ENCODE data around the gene NCAPG2.

The NCAPG2 gene
- 18.0 to 28.2 reads per million in 2 donors for total RNA-seq

DNA sequence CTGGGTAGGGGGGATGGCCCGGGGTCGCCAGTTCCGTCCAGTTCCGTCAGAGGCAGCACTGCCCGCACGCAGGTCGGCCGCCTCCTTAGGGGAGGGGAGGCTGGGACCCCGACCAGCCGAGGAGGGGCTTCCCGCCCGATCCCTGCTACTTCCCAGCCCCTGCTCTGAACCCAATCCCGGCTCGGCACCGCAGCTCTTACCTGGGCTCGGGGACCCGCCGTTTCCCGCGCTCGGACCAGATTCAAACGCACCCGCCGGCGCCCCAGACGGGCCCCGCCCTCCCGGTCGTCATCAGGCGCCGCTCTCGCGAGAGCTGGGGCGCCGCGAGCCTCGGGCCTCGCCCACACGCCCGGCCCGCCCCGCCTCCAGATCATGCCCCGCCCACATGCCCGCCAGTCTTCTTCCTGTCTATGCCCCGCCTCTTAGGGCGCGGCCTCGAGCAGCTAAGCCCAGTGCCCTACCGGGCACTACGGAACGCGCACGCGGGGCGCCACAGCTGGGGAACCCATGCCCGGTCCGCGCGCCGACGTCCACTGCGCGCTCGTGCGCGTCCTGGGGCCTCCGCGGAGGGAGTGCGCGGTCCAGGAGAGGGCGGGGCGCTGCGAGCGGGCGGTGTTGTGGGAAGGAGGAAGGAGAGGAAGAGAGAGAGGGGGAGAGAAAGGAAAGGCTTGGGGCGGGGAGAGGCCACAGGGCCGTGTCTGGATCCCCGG, at the start of gene NCAPG2:
NCAPG2 (minus strand) TSS at position 281 of the 710 bp plus-strand sequence. CDS start 2,905 bp downstream, outside the sequence.
- DNase-seq: peak; percentile 99

GRCh38 chr7:158753900-158754299, 49.3 kb upstream of the NCAPG2 start:
- DNase-seq: no peak

- DNase-seq: no peak
Observed at GRCh38 chr7:158751751-158752150, 47.1 kb upstream of the NCAPG2 start.

GRCh38 chr7:158751199-158751598, 46.6 kb upstream of the NCAPG2 start:
- DNase-seq: no peak

DNA sequence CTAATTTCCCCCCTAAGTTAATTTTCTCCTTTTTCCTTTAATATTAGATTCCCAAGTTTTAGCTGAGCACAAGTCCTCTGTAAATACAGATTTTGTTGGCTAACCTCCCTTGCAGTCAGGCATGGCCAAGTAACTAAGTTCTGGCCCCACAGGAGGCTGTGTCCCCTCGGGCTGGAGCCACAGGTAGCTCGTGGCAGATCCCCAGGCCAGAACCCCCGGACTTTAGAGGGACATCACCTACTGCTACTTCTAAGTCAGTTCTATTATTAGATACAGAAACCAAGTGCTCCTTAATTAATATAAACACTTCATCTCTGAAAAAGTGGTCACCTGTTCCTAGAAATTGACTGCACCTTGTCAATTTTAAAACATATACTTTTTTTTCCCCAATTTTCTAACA, 46.1 kb upstream of the NCAPG2 start:
- no peak for DNase-seq

DNA sequence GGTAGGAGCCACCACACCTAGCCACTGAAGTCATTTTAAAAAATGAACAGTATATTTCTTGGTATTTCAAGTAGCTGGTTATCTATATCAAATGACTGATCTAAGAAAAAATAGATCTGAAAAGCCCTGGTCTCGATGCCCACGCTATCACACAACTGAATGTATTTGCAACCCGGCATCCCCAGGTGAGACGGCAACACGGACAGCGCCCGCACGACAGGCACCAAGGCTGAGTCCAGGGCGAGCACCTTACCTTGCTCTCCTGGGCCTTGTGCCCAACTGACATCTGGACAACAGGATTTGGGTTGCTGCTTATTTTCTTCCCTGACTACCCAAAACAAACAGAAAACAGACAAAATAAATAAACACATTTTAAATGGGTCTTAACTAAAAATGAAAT, 44.8 kb upstream of the NCAPG2 start:
- DNase-seq: no peak

DNA sequence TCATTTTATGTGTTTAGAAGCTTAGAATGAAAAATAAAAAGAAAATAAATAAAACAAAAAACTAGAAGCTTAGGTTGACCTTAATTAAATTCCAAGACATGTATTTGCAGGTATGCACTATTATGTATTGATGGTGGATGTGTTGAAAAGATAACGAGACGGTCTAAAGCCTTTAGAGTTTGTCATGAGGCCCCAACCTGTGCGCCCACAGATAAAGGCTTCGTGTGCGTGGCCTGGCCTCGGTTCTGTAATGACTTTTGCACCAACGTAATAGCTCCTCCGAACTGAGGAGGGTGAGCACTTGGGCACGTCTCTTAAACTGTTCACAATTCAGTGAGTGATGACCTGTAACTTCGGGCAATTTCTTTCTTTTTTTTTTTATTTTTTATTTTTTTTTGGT, 43.7 kb upstream of the NCAPG2 start:
- no peak for DNase-seq

- no peak for DNase-seq
Observed at GRCh38 chr7:158747408-158747807, 42.8 kb upstream of the NCAPG2 start.

DNA sequence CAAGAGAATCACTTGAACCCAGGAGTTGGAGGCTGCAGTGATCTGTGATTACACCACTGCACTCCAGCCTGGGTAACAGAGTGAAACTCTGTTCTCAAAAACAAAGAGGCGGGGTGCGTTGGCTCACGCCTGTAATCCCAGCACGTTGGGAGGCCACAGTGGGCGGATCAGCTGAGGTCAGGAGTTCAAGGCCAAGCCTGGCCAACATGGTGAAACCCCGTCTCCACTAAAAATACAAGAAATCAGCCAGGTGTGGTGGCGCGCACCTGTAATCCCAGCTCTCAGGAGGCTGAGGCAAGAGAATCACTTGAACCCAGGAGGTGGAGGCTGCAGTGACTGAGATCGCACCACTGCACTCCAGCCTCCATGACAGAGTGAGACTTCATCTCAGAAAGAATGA, 42.4 kb upstream of the NCAPG2 start:
- DNase-seq: no peak

- no peak for DNase-seq
Observed at GRCh38 chr7:158745057-158745715, 40.6 kb upstream of the NCAPG2 start.

- DNase-seq: no peak
Observed at GRCh38 chr7:158744070-158744469, 39.5 kb upstream of the NCAPG2 start.

- no peak for DNase-seq
Observed at GRCh38 chr7:158743219-158743618, 38.6 kb upstream of the NCAPG2 start.

DNA sequence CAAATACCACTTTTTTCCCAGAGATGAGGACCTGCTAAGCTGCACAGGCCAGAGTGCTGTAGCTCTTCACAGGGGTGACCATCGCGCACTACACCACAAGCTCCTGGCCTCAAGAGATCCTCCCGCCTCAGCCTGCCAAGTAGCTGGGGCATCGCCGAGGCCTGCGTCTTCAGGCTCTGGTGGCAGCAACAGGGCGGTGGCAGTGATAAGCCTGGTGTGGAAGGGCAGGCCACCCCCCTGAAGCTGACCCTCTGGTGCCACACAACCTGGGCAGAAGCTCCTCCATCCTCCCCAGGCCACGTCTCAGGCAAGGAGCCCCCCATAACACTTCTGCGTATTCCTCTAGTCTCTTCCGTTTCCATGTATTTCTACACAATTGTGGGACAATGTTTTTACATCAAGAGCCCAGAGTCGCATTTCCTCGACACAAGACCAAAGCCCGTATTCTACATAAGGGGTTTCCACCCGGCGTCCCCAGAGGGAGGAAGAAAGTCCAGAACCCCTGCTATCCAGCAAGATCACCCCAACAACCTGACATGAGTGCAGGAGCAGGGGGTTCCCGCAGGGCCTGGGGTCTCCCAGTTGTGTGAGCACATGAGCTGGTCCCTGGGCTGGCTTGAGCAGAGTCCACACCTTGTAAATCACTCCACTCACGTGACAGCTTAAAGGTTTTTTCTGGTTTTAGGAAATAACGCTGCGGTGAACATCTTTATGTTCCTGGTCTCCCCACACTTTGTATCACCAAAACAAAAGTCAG, 37.6 kb upstream of the NCAPG2 start:
- DNase-seq: no peak

GRCh38 chr7:158741294-158741666, 36.7 kb upstream of the NCAPG2 start:
- DNase-seq: no peak

DNA sequence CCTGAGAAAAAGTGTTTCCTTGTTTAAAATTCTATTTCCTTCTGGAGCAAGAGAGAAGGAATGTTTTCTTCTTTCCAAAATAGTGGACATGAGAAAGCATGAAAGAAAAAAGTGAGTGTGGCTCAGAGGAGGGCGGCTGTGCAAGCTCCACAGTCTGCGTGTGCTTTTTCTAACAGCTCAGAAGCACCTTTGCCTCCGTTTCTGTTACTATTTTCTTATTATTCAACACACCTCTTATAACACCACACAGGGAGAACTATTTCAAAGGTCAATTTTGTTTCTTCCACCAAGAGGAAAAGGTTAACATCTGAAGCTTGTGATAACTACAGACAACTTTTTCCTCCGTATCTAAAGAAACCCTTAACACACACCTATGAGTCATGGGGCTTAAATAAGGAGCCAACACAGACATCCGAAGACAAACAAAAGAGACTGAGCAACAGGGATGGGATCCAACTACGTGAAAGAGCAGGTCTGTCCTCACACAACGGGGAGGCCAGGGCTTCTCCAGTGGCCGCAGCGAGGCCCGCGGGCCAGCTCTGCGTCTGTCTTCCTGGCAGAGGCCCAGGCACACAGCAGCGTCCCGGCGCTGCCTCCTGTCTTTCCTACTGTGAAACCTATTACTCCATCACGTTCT, 36.2 kb upstream of the NCAPG2 start:
- DNase-seq: no peak

GRCh38 chr7:158740013-158740656, 35.5 kb upstream of the NCAPG2 start:
- DNase-seq: no peak

DNA sequence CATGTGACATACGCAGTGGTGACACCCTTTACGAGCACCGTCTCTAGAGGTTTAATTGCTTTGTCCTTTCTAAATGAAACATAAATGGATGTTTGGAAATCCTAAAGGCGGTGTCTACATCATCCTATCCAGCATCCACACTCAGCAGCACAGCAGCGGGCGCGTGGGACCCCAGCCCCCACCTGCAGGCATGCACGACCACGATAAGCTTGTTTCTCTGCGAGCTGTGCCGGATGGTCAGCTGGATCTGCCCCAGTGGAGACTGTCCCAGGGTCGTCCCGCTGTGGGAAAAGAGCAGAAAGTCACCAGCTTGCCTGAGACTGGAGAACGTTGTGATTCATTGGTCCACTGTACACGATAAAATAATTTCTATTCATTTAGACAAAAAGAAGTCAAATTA, 34.2 kb upstream of the NCAPG2 start:
- DNase-seq: no peak

- no peak for DNase-seq
Observed at GRCh38 chr7:158737064-158737695, 32.6 kb upstream of the NCAPG2 start.

- DNase-seq: no peak
Observed at GRCh38 chr7:158735935-158736334, 31.3 kb upstream of the NCAPG2 start.

DNA sequence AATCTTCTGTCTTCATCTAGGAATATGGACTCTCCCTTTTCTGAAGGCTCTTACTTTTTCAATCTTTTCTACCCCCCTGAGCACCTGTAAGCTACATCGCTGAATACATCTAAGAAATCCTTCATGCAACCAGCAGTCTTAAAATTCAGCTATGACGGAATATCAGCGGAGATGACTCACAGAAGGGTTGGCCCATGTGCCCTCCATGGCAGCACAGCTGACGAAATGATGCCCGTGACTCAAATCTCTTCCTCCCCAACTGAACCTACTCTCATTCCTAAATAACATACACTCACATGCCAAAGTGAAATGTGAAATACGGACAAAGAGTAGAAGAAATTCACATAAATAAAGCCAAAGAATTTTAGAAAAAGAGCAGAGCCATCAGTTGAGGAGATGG, 30.3 kb upstream of the NCAPG2 start:
- DNase-seq: no peak

- no peak for DNase-seq
Observed at GRCh38 chr7:158733775-158734494, 29.3 kb upstream of the NCAPG2 start.

DNA sequence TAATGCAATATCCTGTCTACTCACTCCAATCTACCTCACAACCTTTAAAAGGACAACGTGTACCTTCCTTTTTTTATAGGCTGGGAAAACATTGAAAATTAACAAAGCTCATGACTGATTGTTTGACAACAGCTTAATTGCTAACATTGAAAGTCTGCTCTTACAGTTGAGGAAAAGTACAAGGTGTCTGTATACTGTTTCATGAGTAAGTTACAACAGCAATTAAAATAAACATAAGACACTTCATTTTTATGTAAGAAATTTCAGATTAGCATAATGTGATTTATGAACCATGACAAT, 28.6 kb upstream of the NCAPG2 start:
- DNase-seq: no peak
